HEK293 (cell line): Measurements from ENCODE around the gene STING1.

Experiments
- HIC1 ChIP-seq: fragments of 450-650 bp; formaldehyde crosslinking; IDR thresholded peaks from 2 replicates; pipeline ENCODE4 v1.5.1; 2016; ENCODE audit warnings: missing biosample characterization, missing genetic modification characterization
- PATZ1 ChIP-seq: fragments of 450-650 bp; formaldehyde crosslinking; IDR thresholded peaks from 2 replicates; pipeline ENCODE4 v1.5.1; 2016; ENCODE audit warnings: missing biosample characterization, missing genetic modification characterization
- PRDM4 ChIP-seq: fragments of 450-650 bp; formaldehyde crosslinking; IDR thresholded peaks from 2 replicates; pipeline ENCODE4 v1.5.1; 2017; ENCODE audit warnings: missing biosample characterization, missing genetic modification characterization
- SCRT1 ChIP-seq: fragments of 450-650 bp; formaldehyde crosslinking; IDR thresholded peaks from 2 replicates; pipeline ENCODE4 v1.5.1; 2016; ENCODE audit warnings: missing biosample characterization, missing genetic modification characterization, borderline replicate concordance
- SETDB1 ChIP-seq: IDR thresholded peaks from one replicate; pipeline ENCODE4 v1.6.1; 2017; ENCODE audit warnings: mild to moderate bottlenecking, low read length, moderate library complexity, mixed read lengths; ENCODE audit not compliant: insufficient read length
- ZBTB7A ChIP-seq: fragments of 450-650 bp; formaldehyde crosslinking; IDR thresholded peaks from 2 replicates; pipeline ENCODE4 v1.5.1; 2016; ENCODE audit warnings: low read depth, missing biosample characterization, missing genetic modification characterization
- ZNF112 ChIP-seq: fragments of 450-650 bp; formaldehyde crosslinking; IDR thresholded peaks from 2 replicates; pipeline ENCODE4 v1.5.0; 2017; ENCODE audit warnings: missing biosample characterization, missing genetic modification characterization
- ZNF138 ChIP-seq: fragments of 450-650 bp; formaldehyde crosslinking; IDR thresholded peaks from 2 replicates; pipeline ENCODE4 v1.5.1; 2016; ENCODE audit warnings: missing biosample characterization, missing genetic modification characterization, borderline replicate concordance
- ZNF223 ChIP-seq: fragments of 450-650 bp; formaldehyde crosslinking; IDR thresholded peaks from 2 replicates; pipeline ENCODE4 v1.5.1; 2016; ENCODE audit warnings: missing biosample characterization, missing genetic modification characterization
- ZNF26 ChIP-seq: fragments of 450-650 bp; formaldehyde crosslinking; IDR thresholded peaks from 2 replicates; pipeline ENCODE4 v1.5.1; 2016; ENCODE audit warnings: missing biosample characterization, missing genetic modification characterization
- ZNF274 ChIP-seq, 2 experiments: fragments of 200-500 bp in 1 of 2; fragments of 450-650 bp in 1 of 2; sonication (Bioruptor generic) in 1 of 2; formaldehyde crosslinking in 1 of 2; IDR thresholded peaks; 2 replicates each; pipeline versions ENCODE4 v1.5.1 to v1.6.1; 2014 to 2016; ENCODE audit warnings: borderline replicate concordance in 1 of 2, inconsistent platforms in 1 of 2, low read length in 1 of 2, missing biosample characterization in 1 of 2, missing genetic modification characterization in 1 of 2
- ZNF280D ChIP-seq: fragments of 450-650 bp; formaldehyde crosslinking; IDR thresholded peaks from 2 replicates; pipeline ENCODE4 v1.5.1; 2016; ENCODE audit warnings: missing biosample characterization, missing genetic modification characterization
- ZNF350 ChIP-seq: fragments of 450-650 bp; formaldehyde crosslinking; IDR thresholded peaks from 2 replicates; pipeline ENCODE4 v1.5.0; 2017; ENCODE audit warnings: missing biosample characterization, mild to moderate bottlenecking, missing genetic modification characterization
- ZNF423 ChIP-seq: fragments of 450-650 bp; formaldehyde crosslinking; IDR thresholded peaks from 2 replicates; pipeline ENCODE4 v1.5.1; 2016; ENCODE audit warnings: missing biosample characterization, missing genetic modification characterization
- ZNF488 ChIP-seq: fragments of 450-650 bp; formaldehyde crosslinking; IDR thresholded peaks from 2 replicates; pipeline ENCODE4 v1.5.1; 2016; ENCODE audit warnings: missing biosample characterization, missing genetic modification characterization
- ZNF514 ChIP-seq: fragments of 450-650 bp; formaldehyde crosslinking; IDR thresholded peaks from 2 replicates; pipeline ENCODE4 v1.5.1; 2016; ENCODE audit warnings: missing biosample characterization, missing genetic modification characterization
- ZNF561 ChIP-seq: fragments of 450-650 bp; IDR thresholded peaks from 2 replicates; pipeline ENCODE4 v1.5.1; 2018; ENCODE audit warnings: missing biosample characterization, missing genetic modification characterization, borderline replicate concordance
- ZNF600 ChIP-seq: fragments of 450-650 bp; formaldehyde crosslinking; IDR thresholded peaks from 2 replicates; pipeline ENCODE4 v1.5.1; 2016; ENCODE audit warnings: missing biosample characterization, missing genetic modification characterization
- ZNF670 ChIP-seq: fragments of 450-650 bp; formaldehyde crosslinking; IDR thresholded peaks from 2 replicates; pipeline ENCODE4 v1.5.1; 2016; ENCODE audit warnings: missing biosample characterization, missing genetic modification characterization, low read depth
- ZNF701 ChIP-seq: fragments of 450-650 bp; formaldehyde crosslinking; IDR thresholded peaks from 2 replicates; pipeline ENCODE4 v1.5.1; 2016; ENCODE audit warnings: missing biosample characterization, missing genetic modification characterization
- ZNF791 ChIP-seq: fragments of 450-650 bp; formaldehyde crosslinking; IDR thresholded peaks from 2 replicates; pipeline ENCODE4 v1.5.1; 2016; ENCODE audit warnings: missing biosample characterization, missing genetic modification characterization
- ZNF837 ChIP-seq: fragments of 450-650 bp; formaldehyde crosslinking; IDR thresholded peaks from 2 replicates; pipeline ENCODE4 v1.5.1; 2016; ENCODE audit warnings: missing biosample characterization, missing genetic modification characterization
- ZSCAN4 ChIP-seq: fragments of 450-650 bp; formaldehyde crosslinking; IDR thresholded peaks from 2 replicates; pipeline ENCODE4 v1.5.1; 2017; ENCODE audit warnings: missing biosample characterization, missing genetic modification characterization

Gene STING1

GRCh38 chr5:139439013-139439903 is 43.3 kb downstream of the STING1 start, which contains the start of gene DNAJC18 (continued):
- no peak for TF ChIP-seq ZNF112 (tag by site-specific recombination)
- no peak for TF ChIP-seq ZNF274 (IDR thresholded peaks at IDR 0.05; ENCODE audit: low read length)
- TF ChIP-seq ZNF274 (tag by site-specific recombination; IDR thresholded peaks at IDR 0.05; ENCODE audit: borderline replicate concordance): no peak
- no peak for TF ChIP-seq ZNF670 (tag by site-specific recombination)
- TF ChIP-seq ZNF280D (tag by site-specific recombination): peak; percentile 84; the same call in 1 of the 2 replicates
- TF ChIP-seq ZNF350 (tag by site-specific recombination): no peak
- peak; percentile 44; the same call in 1 of the 2 replicates for TF ChIP-seq ZSCAN4
- TF ChIP-seq ZNF223 (tag by site-specific recombination): no peak
- TF ChIP-seq PRDM4: peak; percentile 59; the same call in 1 of the 2 replicates
- TF ChIP-seq ZNF791 (tag by site-specific recombination): no peak
- no peak for TF ChIP-seq ZNF514
- no peak for TF ChIP-seq ZNF837 (tag by site-specific recombination)
- TF ChIP-seq SCRT1 (tag by site-specific recombination): peak; percentile 97
- no peak for TF ChIP-seq HIC1
- peak; percentile 90 for TF ChIP-seq ZBTB7A (tag by site-specific recombination)
- peak; percentile 97 for TF ChIP-seq PATZ1 (tag by site-specific recombination)
- TF ChIP-seq ZNF138: no peak
- no peak for TF ChIP-seq ZNF701 (tag by site-specific recombination)
- TF ChIP-seq ZNF561: peak; percentile 82; the same call in 1 of the 2 replicates
- TF ChIP-seq ZNF488 (tag by site-specific recombination): no peak
- TF ChIP-seq ZNF423 (tag by site-specific recombination): no peak
- no peak for TF ChIP-seq SETDB1
- TF ChIP-seq ZNF26 (tag by site-specific recombination): no peak
- peak; percentile 99 for TF ChIP-seq ZNF600 (tag by site-specific recombination)
